ENCODE data around the gene CREG2.

DNA sequence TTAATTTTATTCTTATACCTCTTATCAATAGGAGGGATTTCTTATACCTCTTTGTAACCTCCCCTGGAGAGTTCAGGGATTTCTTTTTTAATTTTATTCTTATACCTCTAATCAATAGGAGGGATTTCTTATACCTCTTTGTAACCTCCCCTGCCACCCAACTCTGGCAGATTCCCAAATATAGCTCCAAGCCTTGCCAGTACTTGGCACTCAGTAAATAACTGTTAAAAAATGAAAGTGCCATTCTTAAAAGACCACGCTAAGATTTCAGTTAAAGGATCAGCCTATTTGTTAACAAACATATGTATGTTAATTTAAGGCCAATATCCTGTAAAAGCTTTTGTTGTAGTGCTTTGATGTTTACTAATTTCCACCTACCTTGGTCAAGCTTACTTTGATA lies 83.6 kb downstream of the CREG2 start:
- no peak for TF ChIP-seq EZH2 (IDR thresholded peaks at IDR 0.05; ENCODE audit: borderline replicate concordance, insufficient read depth, low read depth, low read length, poor library complexity, severe bottlenecking)
- TF ChIP-seq, protein P1, sequence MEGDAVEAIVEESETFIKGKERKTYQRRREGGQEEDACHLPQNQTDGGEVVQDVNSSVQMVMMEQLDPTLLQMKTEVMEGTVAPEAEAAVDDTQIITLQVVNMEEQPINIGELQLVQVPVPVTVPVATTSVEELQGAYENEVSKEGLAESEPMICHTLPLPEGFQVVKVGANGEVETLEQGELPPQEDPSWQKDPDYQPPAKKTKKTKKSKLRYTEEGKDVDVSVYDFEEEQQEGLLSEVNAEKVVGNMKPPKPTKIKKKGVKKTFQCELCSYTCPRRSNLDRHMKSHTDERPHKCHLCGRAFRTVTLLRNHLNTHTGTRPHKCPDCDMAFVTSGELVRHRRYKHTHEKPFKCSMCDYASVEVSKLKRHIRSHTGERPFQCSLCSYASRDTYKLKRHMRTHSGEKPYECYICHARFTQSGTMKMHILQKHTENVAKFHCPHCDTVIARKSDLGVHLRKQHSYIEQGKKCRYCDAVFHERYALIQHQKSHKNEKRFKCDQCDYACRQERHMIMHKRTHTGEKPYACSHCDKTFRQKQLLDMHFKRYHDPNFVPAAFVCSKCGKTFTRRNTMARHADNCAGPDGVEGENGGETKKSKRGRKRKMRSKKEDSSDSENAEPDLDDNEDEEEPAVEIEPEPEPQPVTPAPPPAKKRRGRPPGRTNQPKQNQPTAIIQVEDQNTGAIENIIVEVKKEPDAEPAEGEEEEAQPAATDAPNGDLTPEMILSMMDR (IDR thresholded peaks at IDR 0.05) = no peak

All from B cell (primary cell).